GM12878 (cell line): ENCODE measurements around the gene CEP76. TPM values are rescaled to one million over a fixed set of nuclear protein-coding genes. Genes with fewer than 3 reads are reported as not detected.

Experiments
- JUNB ChIP-seq: IDR thresholded peaks from 2 replicates; pipeline ENCODE4 v1.6.1; 2016; ENCODE audit warnings: antibody characterized with exemption, mild to moderate bottlenecking
- KDM1A ChIP-seq: fragments of 200-600 bp; sonication (generic); IDR thresholded peaks from 2 replicates; pipeline ENCODE4 v1.6.1; 2016; ENCODE audit warnings: borderline replicate concordance
- NRF1 ChIP-seq: conservative IDR thresholded peaks from 2 replicates; pipeline ENCODE4 v1.6.1; 2011; ENCODE audit warnings: mild to moderate bottlenecking, low read depth, low read length, improper control_type of control experiment
- RUNX3 ChIP-seq: IDR thresholded peaks from 2 replicates; pipeline ENCODE4 v1.6.1; 2012; ENCODE audit warnings: low read length, inconsistent platforms
- polyA plus RNA-seq, 11 experiments: library from polyadenylated mRNA; depleted of rRNA in 4 of 11; unstranded in 6 of 11; stranded (reverse) in 5 of 11; fragments of >200 nt; fragmentation: Nextera tagmentation in 4 of 11; fragmentation: Illumina TruSeq in 1 of 11; extraction: Ambion mirVana in 4 of 11; extraction: Trizol in 1 of 11; gene quantifications; 1 replicate in 1 of 11; 2 replicates in 10 of 11; pipeline versions ENCODE4 v1.2.1 to v1.2.3, GENCODE V29; 2011 to 2016; ENCODE audit warnings: inconsistent platforms in 2 of 11, missing spikeins in 2 of 11, low read depth in 1 of 11
- total RNA-seq, 4 experiments: library from RNA; depleted of rRNA in 3 of 4; stranded (reverse); fragments of >200 nt in 3 of 4; fragmentation: Illumina TruSeq in 1 of 4; extraction: Trizol in 1 of 4; gene quantifications; 2 replicates each; pipeline versions ENCODE4 v1.2.1 to v1.2.3, GENCODE V29; 2013 to 2021
- TF ChIP-seq, protein P1 (sequence below): fragments of 450-650 bp; conservative IDR thresholded peaks from 2 replicates; pipeline ENCODE4 v1.6.1; 2017; ENCODE audit warnings: mild to moderate bottlenecking, moderate library complexity
- TF ChIP-seq, protein P2 (sequence below): fragments of 450-650 bp; IDR thresholded peaks from 2 replicates; pipeline ENCODE4 v1.6.1; 2017; ENCODE audit warnings: mild to moderate bottlenecking, moderate library complexity
- TF ChIP-seq, protein P3 (sequence below): IDR thresholded peaks from 2 replicates; pipeline ENCODE4 v1.6.1; 2012; ENCODE audit warnings: low read depth, low read length, improper control_type of control experiment
- TF ChIP-seq, protein P4 (sequence below): fragments of 450-650 bp; IDR thresholded peaks from 2 replicates; pipeline ENCODE4 v1.6.1; 2017; ENCODE audit warnings: low read depth, mild to moderate bottlenecking, moderate library complexity

CEP76 gene
- total and polyA plus RNA-seq, 10 of the 15 experiments (the other 5 are each of a cell fraction or from before 2014, with no cell fraction given): 3.9 to 14.9 (median 13.2) TPM

DNA sequence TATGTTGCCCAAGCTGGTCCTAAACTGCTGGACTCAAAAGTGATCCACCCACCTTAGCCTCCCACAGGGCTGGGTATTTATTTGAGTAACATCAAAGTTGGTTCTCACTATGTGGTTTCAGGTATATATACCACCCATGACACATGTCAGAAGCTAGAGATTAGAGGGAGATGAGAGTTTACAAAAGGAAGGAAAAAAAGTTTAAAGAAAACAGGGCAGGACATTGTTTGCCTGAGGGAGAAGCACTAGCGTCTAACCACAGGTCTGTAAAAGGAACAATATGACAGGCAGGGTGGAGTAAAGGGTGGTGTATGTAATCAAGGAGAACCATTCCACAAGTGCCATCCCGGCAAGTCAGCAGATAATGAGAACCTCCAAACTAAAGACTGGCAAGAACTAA lies 8.5 kb downstream of the CEP76 start (continued):
- TF ChIP-seq, protein P1, sequence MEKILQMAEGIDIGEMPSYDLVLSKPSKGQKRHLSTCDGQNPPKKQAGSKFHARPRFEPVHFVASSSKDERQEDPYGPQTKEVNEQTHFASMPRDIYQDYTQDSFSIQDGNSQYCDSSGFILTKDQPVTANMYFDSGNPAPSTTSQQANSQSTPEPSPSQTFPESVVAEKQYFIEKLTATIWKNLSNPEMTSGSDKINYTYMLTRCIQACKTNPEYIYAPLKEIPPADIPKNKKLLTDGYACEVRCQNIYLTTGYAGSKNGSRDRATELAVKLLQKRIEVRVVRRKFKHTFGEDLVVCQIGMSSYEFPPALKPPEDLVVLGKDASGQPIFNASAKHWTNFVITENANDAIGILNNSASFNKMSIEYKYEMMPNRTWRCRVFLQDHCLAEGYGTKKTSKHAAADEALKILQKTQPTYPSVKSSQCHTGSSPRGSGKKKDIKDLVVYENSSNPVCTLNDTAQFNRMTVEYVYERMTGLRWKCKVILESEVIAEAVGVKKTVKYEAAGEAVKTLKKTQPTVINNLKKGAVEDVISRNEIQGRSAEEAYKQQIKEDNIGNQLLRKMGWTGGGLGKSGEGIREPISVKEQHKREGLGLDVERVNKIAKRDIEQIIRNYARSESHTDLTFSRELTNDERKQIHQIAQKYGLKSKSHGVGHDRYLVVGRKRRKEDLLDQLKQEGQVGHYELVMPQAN: no peak
- TF ChIP-seq JUNB: peak; percentile 42; the same call in 1 of the 2 replicates
- TF ChIP-seq, protein P2, sequence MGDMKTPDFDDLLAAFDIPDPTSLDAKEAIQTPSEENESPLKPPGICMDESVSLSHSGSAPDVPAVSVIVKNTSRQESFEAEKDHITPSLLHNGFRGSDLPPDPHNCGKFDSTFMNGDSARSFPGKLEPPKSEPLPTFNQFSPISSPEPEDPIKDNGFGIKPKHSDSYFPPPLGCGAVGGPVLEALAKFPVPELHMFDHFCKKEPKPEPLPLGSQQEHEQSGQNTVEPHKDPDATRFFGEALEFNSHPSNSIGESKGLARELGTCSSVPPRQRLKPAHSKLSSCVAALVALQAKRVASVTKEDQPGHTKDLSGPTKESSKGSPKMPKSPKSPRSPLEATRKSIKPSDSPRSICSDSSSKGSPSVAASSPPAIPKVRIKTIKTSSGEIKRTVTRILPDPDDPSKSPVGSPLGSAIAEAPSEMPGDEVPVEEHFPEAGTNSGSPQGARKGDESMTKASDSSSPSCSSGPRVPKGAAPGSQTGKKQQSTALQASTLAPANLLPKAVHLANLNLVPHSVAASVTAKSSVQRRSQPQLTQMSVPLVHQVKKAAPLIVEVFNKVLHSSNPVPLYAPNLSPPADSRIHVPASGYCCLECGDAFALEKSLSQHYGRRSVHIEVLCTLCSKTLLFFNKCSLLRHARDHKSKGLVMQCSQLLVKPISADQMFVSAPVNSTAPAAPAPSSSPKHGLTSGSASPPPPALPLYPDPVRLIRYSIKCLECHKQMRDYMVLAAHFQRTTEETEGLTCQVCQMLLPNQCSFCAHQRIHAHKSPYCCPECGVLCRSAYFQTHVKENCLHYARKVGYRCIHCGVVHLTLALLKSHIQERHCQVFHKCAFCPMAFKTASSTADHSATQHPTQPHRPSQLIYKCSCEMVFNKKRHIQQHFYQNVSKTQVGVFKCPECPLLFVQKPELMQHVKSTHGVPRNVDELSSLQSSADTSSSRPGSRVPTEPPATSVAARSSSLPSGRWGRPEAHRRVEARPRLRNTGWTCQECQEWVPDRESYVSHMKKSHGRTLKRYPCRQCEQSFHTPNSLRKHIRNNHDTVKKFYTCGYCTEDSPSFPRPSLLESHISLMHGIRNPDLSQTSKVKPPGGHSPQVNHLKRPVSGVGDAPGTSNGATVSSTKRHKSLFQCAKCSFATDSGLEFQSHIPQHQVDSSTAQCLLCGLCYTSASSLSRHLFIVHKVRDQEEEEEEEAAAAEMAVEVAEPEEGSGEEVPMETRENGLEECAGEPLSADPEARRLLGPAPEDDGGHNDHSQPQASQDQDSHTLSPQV: no peak
- TF ChIP-seq KDM1A: no peak
- TF ChIP-seq NRF1: no peak
- peak; percentile 59 for TF ChIP-seq RUNX3
- TF ChIP-seq, protein P3, sequence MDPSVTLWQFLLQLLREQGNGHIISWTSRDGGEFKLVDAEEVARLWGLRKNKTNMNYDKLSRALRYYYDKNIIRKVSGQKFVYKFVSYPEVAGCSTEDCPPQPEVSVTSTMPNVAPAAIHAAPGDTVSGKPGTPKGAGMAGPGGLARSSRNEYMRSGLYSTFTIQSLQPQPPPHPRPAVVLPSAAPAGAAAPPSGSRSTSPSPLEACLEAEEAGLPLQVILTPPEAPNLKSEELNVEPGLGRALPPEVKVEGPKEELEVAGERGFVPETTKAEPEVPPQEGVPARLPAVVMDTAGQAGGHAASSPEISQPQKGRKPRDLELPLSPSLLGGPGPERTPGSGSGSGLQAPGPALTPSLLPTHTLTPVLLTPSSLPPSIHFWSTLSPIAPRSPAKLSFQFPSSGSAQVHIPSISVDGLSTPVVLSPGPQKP: no peak
- TF ChIP-seq, protein P4, sequence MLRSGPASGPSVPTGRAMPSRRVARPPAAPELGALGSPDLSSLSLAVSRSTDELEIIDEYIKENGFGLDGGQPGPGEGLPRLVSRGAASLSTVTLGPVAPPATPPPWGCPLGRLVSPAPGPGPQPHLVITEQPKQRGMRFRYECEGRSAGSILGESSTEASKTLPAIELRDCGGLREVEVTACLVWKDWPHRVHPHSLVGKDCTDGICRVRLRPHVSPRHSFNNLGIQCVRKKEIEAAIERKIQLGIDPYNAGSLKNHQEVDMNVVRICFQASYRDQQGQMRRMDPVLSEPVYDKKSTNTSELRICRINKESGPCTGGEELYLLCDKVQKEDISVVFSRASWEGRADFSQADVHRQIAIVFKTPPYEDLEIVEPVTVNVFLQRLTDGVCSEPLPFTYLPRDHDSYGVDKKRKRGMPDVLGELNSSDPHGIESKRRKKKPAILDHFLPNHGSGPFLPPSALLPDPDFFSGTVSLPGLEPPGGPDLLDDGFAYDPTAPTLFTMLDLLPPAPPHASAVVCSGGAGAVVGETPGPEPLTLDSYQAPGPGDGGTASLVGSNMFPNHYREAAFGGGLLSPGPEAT: no peak
